ENCODE results near the gene SPATS2L.

Gene SPATS2L

GRCh38 chr2:200418399-200418798, 111.9 kb downstream of the SPATS2L start:
- no peaks in the 10 kb centered on the region for H3K4me1 ChIP-seq
- H4K20me1 ChIP-seq, result no peaks in the 10 kb centered on the region
- no peak for TF ChIP-seq Cebpa-rat (IDR thresholded peaks at IDR 0.05)
- H3K27me3 ChIP-seq, result no peaks in the 10 kb centered on the region
- H3K4me2 ChIP-seq, result no peak overlapping the region
- no peaks in the 10 kb centered on the region for H3K9me3 ChIP-seq (replicated peaks in 1 of 11)
- H3K36me3 ChIP-seq, result peaks cover 33 to 82% (median 61%) of the 10 kb centered on the region in 11 experiments
- no peak overlapping the region for H3K4me3 ChIP-seq
- no peak overlapping the region for H3K9ac ChIP-seq
- no peak overlapping the region for H3K27ac ChIP-seq

GRCh38 chr2:200419325-200419724, 112.8 kb downstream of the SPATS2L start:
- H4K20me1 ChIP-seq, result no peaks in the 10 kb centered on the region
- H3K9ac ChIP-seq, result no peak overlapping the region
- TF ChIP-seq Cebpa-rat (IDR thresholded peaks at IDR 0.05), result no peak
- H3K9me3 ChIP-seq (replicated peaks in 1 of 11), result no peaks in the 10 kb centered on the region
- H3K36me3 ChIP-seq, result peaks cover 33 to 81% (median 61%) of the 10 kb centered on the region in 11 experiments
- no peak overlapping the region for H3K27ac ChIP-seq
- no peak overlapping the region for H3K4me3 ChIP-seq
- H3K4me1 ChIP-seq, result no peaks in the 10 kb centered on the region
- H3K4me2 ChIP-seq, result no peak overlapping the region
- no peaks in the 10 kb centered on the region for H3K27me3 ChIP-seq

GRCh38 chr2:200421270-200421669, 114.8 kb downstream of the SPATS2L start:
- H3K36me3 ChIP-seq, result peaks cover 33 to 93% (median 60%) of the 10 kb centered on the region in 11 experiments
- TF ChIP-seq Cebpa-rat (IDR thresholded peaks at IDR 0.05), result no peak
- H3K4me1 ChIP-seq, result no peaks in the 10 kb centered on the region
- H3K4me2 ChIP-seq, result no peak overlapping the region
- H3K27me3 ChIP-seq, result no peaks in the 10 kb centered on the region
- no peak overlapping the region for H3K4me3 ChIP-seq
- no peaks in the 10 kb centered on the region for H3K9me3 ChIP-seq (replicated peaks in 1 of 11)
- no peaks in the 10 kb centered on the region for H4K20me1 ChIP-seq
- no peak overlapping the region for H3K27ac ChIP-seq
- H3K9ac ChIP-seq, result no peak overlapping the region

- Histone ChIP-seq H3K4me2 (no peak overlapping the region), H3K4me1 (no peaks in the 10 kb centered on the region), H3K27ac (no peak overlapping the region), H3K36me3 (peaks cover 27 to 85% (median 52%) of the 10 kb centered on the region in 11 experiments), H3K27me3 (no peaks in the 10 kb centered on the region), H4K20me1 (no peaks in the 10 kb centered on the region), H3K9me3 (replicated peaks in 1 of 11) (no peaks in the 10 kb centered on the region), H3K9ac (no peak overlapping the region), H3K4me3 (no peak overlapping the region)
- TF ChIP-seq Cebpa-rat (IDR thresholded peaks at IDR 0.05), result no peak
Observed at GRCh38 chr2:200422071-200422470, 115.6 kb downstream of the SPATS2L start.

GRCh38 chr2:200422532-200423261, 116.2 kb downstream of the SPATS2L start:
- Histone ChIP-seq H3K9ac (no peak overlapping the region), H3K4me3 (no peak overlapping the region), H3K4me1 (no peaks in the 10 kb centered on the region), H3K27ac (no peak overlapping the region), H3K4me2 (no peak overlapping the region), H3K27me3 (no peaks in the 10 kb centered on the region), H3K9me3 (replicated peaks in 1 of 11) (no peaks in the 10 kb centered on the region), H3K36me3 (peaks cover 27 to 82% (median 48%) of the 10 kb centered on the region in 11 experiments), H4K20me1 (no peaks in the 10 kb centered on the region)
- no peak for TF ChIP-seq Cebpa-rat (IDR thresholded peaks at IDR 0.05)

GRCh38 chr2:200423541-200423940, 117.0 kb downstream of the SPATS2L start:
- Histone ChIP-seq H4K20me1 (no peaks in the 10 kb centered on the region), H3K27ac (no peak overlapping the region), H3K4me3 (no peak overlapping the region), H3K27me3 (no peaks in the 10 kb centered on the region), H3K9me3 (replicated peaks in 1 of 11) (no peaks in the 10 kb centered on the region), H3K4me2 (no peak overlapping the region), H3K4me1 (no peaks in the 10 kb centered on the region), H3K36me3 (peaks cover 27 to 84% (median 49%) of the 10 kb centered on the region in 11 experiments), H3K9ac (no peak overlapping the region)
- TF ChIP-seq Cebpa-rat (IDR thresholded peaks at IDR 0.05), result no peak

- no peak overlapping the region for H3K27ac ChIP-seq
- H4K20me1 ChIP-seq, result no peaks in the 10 kb centered on the region
- H3K4me3 ChIP-seq, result no peak overlapping the region
- TF ChIP-seq Cebpa-rat (IDR thresholded peaks at IDR 0.05), result no peak
- no peaks in the 10 kb centered on the region for H3K27me3 ChIP-seq
- H3K9me3 ChIP-seq (replicated peaks in 1 of 11), result no peaks in the 10 kb centered on the region
- no peak overlapping the region for H3K4me2 ChIP-seq
- H3K36me3 ChIP-seq, result peaks cover 15 to 82% (median 45%) of the 10 kb centered on the region in 11 experiments; a peak in 21 of 22 replicates
- H3K9ac ChIP-seq, result no peak overlapping the region
- no peaks in the 10 kb centered on the region for H3K4me1 ChIP-seq
Observed at GRCh38 chr2:200425026-200425821, 118.7 kb downstream of the SPATS2L start.

GRCh38 chr2:200426754-200427153, 120.3 kb downstream of the SPATS2L start:
- no peak overlapping the region for H3K4me2 ChIP-seq
- H3K9ac ChIP-seq, result no peak overlapping the region
- TF ChIP-seq Cebpa-rat (IDR thresholded peaks at IDR 0.05), result no peak
- no peaks in the 10 kb centered on the region for H3K4me1 ChIP-seq
- H3K9me3 ChIP-seq (replicated peaks in 1 of 11), result no peaks in the 10 kb centered on the region
- peaks cover 5 to 72% (median 30%) of the 10 kb centered on the region in 11 experiments; a peak in 19 of 22 replicates for H3K36me3 ChIP-seq
- H3K27ac ChIP-seq, result no peak overlapping the region
- no peaks in the 10 kb centered on the region for H4K20me1 ChIP-seq
- H3K27me3 ChIP-seq, result no peaks in the 10 kb centered on the region
- no peak overlapping the region for H3K4me3 ChIP-seq

- H3K36me3 ChIP-seq, result peaks cover 0 to 48% (median 20%) of the 10 kb centered on the region in 11 experiments; a peak in 11 of 22 replicates
- no peaks in the 10 kb centered on the region for H3K27me3 ChIP-seq
- no peak overlapping the region for H3K27ac ChIP-seq
- TF ChIP-seq Cebpa-rat (IDR thresholded peaks at IDR 0.05), result no peak
- no peaks in the 10 kb centered on the region for H4K20me1 ChIP-seq
- H3K4me2 ChIP-seq, result no peak overlapping the region
- H3K9me3 ChIP-seq (replicated peaks in 1 of 11), result no peaks in the 10 kb centered on the region; a peak in 1 of 22 replicates
- no peak overlapping the region for H3K9ac ChIP-seq
- no peaks in the 10 kb centered on the region for H3K4me1 ChIP-seq
- no peak overlapping the region for H3K4me3 ChIP-seq
Observed at GRCh38 chr2:200428961-200429665, 122.6 kb downstream of the SPATS2L start.
